Stimulated activated CD4-positive, alpha-beta T cell treated with anti-CD3 and anti-CD28 coated beads, Interleukin-15, amount 100 ng/mL, for 1 hour (primary cell): ENCODE measurements around the gene PRDM16.

Experiments
- DNase-seq, 2 donors: peaks; one replicate each; pipeline ENCODE4 v3.0.0-alpha.2; 2020; ENCODE audit warnings: low read depth in 1 of 2, low spot score in 1 of 2

PRDM16 gene

DNA sequence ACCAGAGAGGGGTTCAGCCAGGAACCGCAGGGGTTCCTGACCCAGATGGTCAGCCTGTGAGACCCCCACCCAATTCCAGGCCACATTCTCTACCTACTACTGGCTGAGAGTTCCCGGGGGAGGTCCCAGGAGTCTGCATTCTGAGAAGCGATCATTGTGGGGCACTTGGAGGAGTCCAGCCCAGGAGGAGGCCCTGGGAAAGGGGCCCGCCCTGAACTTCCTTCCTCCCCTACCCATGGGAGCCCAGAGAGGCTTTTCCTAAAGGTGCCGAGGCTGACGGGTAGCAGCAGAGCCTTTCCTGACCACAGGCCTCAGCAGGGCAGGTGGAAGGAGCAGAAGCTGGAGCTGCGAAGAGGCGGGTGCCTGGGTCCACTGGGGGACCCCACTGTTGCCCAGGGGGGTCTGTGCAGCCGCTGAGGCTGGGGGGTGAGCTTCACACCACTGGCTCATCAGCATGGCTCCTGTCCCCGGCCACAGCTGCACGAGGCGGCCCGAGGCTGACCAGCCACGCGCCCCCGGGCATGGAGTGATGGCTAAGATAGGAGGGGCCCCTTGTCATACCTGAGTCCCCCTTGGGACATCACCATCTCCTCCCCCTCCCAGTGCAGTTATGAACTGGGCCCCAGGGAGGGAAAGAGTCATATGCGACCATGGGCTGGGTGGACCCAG lies 127.7 kb downstream of the PRDM16 start:
- DNase-seq: no peak

DNA sequence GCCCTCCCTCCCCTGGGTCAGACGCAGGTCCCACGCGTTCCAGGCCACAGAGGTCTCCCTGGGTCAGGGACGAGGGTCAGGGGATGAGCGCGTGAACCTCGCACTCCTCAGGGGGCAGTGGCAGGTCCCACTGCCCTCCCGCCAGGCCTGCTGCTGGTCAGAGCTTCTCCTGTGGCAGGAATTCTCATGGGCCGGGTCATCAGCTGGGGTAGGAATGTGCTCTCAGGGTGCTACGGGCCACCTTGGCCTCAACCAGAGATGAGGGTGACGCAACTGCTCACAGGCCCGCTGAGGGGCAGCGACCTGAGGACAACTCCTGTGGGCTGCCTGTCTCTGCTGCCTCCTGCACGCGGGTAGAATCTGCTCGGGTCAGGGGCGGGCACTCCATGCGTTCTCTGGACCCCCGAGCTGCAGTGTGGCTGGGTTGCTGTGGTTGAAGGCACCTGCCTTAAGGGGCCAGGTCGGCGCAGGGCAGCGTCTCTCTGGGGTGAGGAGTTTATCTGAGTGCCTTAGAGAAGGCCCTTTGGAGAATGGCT lies 128.8 kb downstream of the PRDM16 start:
- no peak for DNase-seq

DNA sequence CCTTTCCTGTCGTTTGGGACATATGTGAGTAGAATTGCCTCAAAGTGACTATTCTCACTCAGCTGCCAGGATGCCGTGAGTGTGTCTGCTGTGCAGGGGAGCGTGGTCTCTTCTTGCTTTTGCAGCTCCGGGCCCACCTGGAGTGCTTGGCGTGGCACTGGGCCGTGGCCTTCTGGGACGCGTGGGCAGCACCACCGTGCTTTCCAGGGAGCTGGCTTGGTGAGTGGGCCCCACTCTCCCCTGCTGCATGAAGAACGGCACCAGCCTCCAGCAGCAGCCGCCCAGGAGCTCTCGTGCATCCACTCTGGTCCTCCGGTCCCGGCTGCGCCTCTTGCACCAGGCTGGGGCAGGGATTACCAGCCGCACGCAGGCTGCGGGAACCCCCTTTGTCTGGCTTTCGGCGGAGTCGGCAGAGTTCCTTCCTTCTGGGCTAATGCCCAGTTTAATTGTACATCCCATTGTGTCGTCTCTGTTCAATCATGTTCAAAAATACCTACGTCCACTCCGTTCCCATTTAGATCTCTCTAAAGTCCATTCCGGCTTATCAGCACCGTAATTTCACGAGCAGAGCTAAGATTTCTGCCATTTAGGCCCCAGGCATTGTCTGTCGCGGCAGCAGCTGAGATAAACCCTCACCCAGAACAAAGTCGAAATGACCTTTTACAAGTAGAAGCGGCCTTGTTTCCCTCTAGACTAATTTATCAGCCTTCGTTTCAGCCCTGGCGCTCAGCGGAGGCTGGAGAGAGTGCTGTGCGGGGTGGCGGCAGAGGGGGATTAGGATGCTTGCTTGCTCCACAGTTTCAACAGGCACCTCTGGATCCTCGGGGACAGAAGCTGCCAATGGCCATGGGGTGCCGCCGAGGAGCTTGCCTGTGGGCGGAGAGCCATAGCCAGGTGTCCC lies 129.6 kb downstream of the PRDM16 start:
- no peak for DNase-seq

DNA sequence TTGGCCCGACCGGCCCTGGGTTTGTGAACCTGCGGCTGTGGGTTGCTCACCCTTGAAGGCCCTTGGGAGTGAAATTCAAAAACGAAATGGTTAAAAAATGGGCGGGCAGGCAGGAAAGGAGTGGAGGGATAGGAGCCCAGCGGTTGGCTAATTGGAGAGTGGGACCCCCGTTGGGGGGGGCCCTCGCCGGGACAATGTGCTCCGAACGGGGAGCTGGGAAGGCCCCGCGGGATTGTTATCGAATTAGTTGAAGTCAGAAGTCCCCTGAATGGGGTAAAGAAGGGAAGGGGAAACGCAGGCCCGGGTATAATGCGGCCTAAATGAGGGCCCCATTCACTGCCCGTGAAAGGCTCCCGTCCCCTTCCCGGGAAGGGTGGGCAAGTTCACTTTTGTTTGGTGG lies 135.7 kb downstream of the PRDM16 start:
- DNase-seq: no peak

DNA sequence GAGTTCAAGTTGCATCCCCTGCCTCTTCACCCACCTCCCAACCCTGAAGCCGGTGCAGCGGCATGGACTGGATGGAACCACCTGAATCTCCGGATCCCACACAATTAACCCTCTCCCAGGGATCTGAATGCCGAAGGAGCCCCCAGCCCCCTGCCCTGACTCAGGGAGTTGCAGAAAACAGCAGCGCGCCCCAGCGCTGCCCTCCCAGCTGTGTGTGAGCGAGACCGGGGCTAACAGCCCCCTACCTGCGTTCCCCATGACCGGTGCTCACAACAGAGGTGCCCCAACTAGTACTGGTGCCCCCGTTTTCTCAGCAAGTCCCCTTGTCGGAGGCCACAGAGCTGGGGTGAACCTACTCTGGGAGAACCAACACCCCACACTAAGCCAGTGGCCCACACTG lies 136.8 kb downstream of the PRDM16 start:
- DNase-seq: no peak

DNA sequence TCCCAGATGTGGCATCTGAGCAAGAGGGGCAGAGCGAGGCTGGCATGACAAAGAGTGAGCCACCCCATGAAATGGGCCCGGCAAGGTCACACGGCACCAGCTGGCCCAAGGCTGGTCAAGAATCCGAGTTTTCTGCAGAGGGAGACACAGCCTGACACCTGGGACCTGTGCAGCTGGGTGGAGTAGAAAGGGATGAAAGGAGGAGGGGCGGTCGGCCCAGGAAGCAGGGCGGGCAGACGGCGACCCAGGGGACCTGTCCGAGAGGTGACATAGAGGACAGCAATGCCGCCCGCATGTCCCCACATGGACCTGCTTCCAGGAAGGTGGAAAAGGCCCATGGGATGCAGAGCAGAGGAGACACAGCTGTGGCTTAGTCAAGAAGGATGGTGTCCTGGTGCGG lies 137.7 kb downstream of the PRDM16 start:
- DNase-seq: no peak

DNA sequence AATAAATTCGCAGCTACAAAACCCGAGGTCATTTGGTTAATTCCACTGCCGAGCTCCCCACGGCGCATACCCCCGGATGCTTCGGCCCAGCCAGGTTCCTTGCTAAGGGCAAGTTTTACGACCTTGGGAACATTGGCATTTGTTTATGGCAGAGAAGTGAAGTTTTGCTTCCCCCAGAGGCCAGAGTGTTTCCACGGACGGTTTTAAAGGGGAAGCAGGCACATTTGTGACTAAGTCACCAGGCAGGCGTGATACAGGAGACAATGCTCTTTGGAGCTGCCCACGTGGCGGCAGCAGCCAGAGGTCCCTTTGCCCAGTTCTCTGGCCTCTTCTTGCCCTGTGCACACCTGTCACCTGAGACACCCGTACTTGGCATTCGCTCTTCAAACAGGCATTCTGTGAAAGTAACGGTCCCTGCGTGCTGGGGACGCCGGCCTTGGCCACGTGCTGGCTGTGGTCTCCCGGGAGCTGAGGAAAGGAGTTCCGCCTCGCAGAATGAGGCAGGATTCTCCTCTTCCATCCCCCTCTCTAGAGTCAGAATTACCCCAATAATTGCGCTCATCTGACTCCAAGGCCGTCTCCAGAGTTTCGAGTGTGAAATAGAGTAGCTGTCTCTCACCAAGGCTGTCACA lies 138.3 kb downstream of the PRDM16 start:
- no peak for DNase-seq

DNA sequence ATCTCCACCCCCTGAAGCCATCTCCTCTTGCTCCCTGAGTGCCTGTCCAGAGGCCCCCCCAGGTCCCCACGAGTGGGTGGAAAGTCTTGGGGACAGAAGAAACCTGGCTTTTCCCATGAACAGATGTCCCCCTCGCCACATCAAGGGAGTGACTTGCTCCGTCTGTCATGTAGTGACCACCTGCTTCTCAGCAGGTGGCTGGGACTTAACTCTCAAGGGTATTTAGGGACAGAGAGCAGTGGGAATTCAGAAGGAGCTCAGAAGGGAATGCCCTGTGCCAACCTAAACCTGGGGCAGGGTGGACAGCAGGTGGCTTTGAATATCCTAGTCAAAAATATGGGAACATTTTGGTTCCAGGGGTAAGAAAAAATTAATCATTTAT lies 139.8 kb downstream of the PRDM16 start:
- DNase-seq: no peak

DNA sequence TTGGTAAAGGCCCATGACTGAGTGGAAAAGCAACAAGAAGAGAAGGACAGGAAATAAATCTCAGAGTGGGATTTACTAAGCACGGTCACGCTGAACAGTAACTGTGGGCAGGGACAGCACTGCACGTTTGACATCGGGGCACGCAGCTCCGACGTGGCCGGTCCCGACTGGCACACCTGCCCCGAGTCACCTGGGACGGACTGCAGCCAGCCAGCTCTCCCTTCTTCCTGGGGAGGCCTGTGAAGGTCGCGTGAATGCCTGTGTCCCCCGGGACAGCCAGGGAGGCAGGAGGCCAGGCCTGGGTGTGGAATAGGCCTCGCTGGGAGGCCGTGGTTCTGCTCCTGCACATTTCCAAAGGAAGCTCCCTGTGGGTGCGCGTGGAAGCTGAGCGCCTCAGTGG lies 140.2 kb downstream of the PRDM16 start:
- no peak for DNase-seq

DNA sequence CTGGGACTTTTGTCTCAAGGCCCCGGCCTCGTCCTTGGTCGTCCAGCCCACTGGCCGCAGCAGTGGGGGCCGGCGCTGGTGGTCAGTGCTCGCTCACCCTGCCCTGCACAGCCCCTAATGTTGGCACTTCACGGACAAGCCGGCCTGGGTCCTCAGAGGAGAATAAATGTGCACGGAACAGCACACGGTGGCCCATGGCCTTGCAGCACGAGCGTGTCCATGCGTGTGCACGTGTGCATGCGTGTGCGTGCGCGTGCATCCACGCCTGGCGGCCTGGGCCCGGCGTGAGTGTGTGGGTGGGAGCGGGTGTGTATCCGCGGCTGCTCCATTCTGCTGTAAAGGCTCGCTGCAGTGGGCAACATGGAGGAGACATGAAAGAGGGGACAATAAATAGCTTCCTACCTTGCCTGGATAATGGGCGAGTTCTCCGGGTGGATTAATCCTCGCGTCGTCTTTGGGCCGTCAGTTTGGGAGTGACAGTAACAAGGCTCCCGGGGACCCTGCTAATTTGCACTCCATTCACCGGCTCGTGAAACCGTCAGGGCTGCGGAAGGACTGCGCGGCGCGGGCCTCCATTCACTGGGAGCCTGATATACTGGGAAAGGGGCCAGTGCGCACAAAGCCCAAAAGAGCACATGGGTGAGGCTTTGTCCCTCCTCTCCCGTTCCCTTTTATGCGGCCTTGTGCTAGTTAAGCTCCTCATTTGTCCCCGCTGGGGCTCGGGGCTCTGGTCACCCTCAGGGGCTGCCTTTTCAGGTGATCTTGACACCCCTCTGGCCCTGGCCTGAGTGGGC lies 142.8 kb downstream of the PRDM16 start:
- no peak for DNase-seq

DNA sequence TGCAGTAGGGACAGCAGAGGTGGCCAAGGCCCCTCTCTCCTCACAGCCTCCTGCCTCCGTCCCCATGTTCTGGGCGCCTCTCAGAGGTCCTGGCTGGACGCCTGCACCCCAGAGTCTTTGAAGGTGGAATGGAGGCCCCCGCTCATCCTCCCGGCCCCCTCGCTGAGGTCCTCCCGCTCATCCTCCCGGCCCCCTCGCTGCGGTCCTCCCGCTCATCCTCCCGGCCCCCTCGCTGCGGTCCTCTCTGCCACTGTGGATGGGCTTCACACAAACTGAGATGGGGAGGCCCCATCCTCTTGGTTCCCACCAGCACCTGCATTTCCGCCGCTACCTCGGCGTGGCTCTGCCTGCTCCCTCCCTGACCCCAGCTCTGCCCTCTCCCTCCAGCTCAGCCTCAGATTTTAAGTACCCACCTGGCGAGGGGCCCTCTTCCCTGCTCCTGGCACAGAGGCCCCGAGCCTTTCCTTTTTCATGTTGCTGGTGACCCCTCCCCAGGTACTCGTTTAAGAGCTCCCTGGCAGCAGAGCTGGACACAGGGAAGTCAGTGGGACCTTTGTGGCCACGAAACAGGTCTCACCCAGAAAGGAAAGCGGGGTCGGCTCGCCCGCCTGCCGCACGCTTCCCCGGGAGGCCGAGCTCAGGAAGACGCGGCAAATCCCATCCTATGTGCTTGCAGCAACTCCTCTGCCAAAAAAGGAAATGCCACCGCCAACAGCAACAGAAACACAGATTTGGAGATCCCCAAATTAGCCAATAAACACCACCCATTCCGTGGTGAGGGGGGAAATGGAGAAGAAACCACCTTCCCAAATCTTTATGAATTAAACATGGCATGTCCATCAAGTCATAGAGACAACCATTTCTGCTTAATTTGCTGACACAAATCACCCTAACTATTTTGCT lies 143.7 kb downstream of the PRDM16 start:
- DNase-seq: no peak

DNA sequence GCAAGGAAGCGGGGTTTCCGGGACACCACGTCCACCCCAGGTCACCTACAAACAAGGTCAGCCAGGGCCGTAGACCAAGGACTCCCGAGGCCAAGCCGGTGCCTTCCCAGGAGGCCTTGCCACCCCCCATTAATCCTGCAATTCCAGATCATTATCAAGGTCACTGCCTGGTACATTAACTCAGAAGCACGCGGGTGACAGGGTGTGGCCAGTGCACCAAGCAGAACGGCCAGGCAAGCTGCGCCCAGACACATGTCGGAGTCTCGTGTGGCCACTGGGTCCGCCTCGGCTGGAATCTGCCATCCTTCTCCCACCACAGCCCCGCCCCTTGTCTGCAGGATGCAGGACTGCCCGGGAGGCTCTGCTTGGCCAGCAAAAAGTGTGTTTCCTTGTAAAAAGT lies 144.7 kb downstream of the PRDM16 start:
- no peak for DNase-seq

DNA sequence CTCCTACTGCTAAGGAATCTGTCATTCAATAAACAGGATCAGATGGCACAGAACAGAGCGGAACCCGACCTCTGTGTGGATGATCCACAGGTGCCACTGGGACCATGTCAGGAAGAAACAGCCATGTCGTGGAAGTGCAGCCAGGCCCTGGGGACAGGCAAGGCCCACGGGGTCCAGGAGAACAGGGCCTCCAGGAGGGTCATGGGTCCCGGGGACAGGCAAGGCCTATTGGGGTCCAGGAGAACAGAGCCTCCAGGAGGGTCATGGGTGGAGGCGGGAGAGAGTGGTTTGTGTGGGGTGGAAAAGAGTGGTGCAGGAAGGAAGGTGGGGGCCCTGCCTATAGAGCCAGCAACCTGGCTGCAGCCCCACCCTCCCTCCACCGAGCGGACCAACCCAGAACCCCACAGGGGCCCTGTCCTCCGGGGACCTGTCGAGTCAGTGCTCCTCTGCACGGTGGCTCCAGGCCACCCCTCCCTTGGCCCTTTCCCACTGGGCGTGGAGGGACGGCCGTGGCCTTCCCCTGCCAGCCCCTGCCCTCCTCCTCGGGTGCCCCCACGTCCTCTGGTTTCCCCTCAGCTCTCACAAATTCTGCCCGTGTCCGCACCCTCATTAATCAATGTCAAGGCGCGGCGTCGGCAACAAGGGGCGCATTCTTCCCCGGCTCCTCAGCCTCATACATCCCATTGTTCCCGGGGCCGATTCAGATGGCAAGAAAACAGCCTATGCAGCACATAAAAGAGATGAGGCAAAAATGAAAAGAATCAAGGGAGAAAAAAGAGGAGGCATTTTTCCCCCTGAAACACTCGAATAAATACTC lies 146.4 kb downstream of the PRDM16 start:
- no peak for DNase-seq

DNA sequence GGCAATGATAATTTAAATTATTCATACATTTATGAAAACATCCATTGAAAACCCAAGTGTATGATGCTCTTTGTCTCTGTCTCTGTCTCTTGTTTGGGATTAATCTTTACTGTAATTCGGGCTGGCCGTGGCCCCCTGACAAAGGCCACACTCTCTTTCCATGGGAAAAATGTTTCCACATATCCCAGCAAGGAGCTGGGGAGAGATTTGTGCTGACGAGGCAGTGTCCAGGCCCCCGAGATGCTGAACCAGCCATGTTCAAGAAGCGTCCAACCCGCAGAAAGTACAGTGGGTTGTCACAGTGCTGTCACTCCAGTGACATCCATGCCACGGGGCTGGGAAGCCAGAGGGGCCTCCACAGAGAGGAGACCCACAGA lies 147.0 kb downstream of the PRDM16 start:
- no peak for DNase-seq

DNA sequence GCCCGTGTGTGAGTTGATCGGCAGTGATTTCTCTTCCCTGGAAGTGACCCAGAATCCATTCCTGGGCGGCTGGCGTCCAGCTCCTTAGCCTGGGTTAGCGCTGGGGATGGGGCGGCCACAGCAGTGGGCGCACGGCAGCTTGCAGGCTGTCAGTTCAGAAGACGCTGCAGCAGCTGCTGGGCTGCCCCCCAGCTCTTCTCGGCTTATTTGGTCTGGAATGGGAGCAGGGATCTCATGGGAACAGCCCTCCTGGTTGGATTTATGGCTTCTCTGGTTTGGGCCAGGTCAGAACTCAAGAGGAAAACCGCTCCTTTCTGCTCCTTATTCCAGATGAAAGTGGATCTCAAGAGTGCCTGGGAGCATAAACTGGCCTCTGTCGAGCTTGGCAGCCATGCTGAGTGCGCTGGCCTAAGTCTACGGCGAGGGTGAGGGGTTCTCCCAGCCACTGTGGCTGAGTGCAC lies 148.2 kb downstream of the PRDM16 start:
- DNase-seq: no peak

DNA sequence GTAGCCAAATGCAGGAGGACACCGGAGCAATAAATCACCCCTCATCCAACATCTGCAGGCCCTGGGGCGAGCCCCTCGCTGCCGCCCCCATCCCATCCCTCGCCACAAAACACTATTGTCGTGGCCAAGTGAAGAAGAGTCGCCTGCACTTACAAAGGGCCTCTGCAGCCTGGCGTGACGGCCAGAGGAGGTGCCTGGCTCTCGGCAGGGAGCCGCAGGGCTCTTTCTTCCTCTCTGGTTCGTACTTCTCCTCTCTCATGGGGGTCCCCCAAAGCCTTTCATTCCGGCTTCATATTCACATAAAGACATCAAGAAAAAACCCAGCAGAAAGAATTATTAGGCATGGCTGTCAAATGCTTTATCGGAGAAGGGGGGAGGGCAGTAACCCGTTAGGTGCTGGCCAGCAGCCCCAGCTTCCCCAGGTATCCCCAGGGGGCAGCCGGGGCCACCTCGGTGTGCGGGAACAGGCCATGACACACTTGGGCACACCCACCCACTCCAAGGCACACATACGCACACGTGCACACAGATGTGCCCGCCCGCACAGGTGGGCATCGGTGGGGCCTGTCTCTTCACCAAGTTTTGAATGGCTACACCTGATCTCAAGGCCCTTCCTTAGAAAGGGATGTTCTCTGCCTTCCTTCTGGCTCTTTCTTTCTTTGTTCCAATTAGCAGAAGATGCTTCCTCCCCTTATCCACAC lies 149.1 kb downstream of the PRDM16 start:
- DNase-seq: no peak

DNA sequence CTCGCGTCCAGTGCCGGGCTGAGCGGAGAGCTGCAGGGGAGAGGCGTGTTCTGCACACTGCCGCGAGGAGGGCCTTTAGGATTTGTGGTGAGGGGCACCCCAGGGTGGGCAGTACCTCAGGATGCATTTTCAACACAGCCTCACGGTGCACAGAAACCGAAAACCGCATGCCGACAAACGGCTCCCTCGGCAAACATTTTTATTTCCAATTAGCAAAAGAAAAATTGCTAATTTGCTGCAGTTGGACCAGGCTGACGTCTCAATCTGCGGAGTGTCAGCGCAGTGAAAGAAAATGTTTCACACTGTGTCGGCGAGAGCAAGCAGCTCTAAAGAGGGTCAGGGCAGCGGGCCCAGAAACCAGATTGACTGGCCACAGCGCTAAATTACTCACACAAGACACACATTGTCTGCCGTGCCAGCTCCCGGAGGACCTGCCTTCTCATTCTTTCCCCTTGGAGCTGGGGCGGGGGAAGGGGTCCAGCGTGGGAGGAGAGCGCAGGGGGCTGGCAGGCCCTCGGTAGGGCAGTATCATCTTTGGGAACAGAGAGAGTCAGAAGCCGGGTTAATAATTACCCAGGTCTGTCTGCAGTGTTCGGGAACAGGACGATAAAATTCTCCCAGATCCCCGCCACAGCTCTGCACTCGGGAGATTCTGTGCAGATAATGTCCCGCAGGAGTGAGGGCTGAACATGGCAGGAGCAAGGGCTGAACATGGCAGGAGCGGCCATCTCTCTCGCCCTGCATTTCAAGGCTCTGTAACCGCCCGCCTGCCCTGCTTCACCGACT lies 150.2 kb downstream of the PRDM16 start:
- DNase-seq: no peak
